DMS53 treated with DMSO at 0.1 percent for 48 hours (cell line): ENCODE measurements around the gene GAPDHS.

ENCODE experiments used
- DNase-seq: peaks from one replicate; lab custom pipeline; 2025; ENCODE audit not compliant: unreplicated experiment; lab: John Stamatoyannopoulos, UW

The GAPDHS gene

GRCh38 chr19:35533201-35533821 lies at the start of gene GAPDHS:
GAPDHS (plus strand) TSS chr19:35533456; CDS start chr19:35533528, 72 bp downstream.
- no peak for DNase-seq

DNA sequence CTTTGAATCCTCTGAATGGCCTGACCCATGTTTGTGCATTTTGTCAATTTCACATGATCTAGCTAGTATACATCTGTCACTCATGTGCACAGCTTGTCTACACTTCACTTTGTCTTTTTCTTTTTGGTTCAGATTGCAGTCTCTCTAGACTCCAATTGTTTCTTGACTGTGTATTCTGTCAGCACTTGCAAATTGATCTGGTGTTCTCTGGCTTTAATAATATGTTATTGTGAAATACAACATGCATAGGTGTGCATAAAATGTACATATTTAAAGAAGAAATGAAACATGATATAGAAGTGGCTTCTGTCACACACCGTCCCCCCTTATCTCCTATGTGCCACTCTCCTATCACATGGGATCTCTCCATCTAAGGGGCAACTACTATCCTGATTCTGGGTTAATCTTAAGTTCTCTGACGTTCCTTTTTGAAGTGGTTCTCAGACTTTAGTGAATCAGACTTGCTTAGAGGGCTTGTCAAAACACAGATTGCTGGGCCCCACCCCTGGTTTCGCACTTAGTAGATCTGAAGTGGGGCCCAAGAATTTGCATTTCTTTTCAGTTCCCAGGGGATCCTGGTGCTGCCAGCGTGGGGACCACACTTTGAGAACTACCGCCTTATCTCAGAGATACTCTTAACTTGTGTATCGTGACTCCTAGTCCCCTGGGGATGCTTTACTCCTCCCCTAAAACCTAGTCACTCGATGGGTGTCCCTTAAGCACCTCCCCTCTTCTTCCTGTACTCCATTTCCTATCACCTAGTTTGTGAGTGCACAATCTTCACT lies 48.8 kb upstream of the GAPDHS start:
- no peak for DNase-seq

GRCh38 chr19:35486268-35486708 lies 47.0 kb upstream of the GAPDHS start:
- no peak for DNase-seq

DNA sequence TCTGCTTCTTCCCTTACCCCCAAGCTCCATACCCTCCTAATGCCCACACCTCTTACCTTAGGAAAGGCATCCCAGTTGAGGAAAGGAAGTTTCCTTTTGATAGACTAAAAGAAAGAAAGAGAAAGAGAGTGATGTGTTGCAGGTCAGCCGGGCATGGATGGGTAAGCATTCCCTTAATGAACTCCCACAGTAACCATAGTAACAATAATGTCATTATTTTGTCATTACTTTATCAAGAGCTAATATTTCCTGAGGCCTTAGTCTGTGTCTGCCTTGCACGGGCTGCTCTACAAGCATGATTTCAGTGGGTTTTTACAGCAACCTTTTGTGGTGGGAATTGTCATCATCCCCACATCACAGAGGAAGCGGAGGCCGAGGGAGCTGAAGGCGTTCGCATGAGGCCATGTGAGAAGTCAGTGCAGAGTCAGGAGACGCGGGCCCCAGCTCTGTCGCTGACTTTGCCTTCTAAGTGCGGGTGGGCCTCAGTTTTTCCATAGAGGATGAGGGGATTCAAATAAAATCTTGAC lies 45.5 kb upstream of the GAPDHS start:
- DNase-seq: no peak

- DNase-seq: no peak
These were observed 44.6 kb upstream of the GAPDHS start for GRCh38 chr19:35488677-35489076.

GRCh38 chr19:35490364-35490763 lies 42.9 kb upstream of the GAPDHS start, which contains the start of gene KRTDAP:
KRTDAP (minus strand) TSS chr19:35490464; CDS start chr19:35490442, 22 bp downstream.
- no peak for DNase-seq

DNA sequence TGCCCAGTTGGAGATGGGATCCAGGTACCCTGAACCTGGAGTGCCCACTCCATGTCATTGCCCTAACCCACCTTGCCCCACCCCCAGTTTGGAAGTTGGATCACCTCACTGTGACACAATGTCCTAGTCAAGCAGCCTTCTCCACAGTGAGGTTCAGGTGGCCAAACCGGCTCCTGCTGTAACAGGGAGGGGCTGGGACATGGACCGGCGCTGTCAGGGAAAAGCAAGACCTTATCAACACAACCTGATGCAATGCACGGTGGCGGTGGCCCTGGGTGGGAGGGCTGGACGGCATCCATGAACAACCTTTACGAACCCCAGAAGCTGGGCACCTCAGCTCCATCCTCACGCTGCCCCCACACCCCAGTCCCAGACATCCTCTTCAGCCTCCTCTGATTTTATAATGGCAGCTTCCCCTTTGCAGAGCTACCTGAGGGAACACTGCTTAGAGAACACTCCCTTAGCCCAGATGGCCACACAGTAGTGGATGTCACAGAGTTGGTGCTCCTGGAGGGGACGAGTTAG lies 41.4 kb upstream of the GAPDHS start:
- no peak for DNase-seq

- no peak for DNase-seq
These were observed 39.3 kb upstream of the GAPDHS start for GRCh38 chr19:35493971-35494370.

- peak; percentile 71 for DNase-seq
These were observed 37.9 kb upstream of the GAPDHS start for GRCh38 chr19:35495107-35496064.

DNA sequence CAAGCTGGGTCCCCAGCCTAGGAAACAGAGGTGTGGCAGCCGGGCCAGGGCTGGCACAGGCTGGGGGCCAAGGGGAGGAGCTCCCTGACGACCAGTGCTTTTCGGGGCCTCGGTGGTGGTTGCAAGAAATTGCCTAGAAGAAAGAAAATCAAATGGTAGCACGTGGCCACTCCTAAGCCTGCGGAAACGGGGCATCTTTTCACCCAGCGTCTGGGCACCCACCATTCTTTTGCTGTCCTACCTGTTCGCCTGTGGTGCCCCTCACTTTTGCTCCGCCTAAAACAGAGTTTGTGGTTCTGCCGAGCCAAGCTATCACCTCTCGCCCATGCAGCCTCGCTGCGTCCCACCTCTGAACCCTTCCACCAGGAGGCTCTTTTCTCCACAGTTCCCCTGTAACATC lies 35.9 kb upstream of the GAPDHS start:
- DNase-seq: no peak

- no peak for DNase-seq
These were observed 35.0 kb upstream of the GAPDHS start for GRCh38 chr19:35498220-35498619.

DNA sequence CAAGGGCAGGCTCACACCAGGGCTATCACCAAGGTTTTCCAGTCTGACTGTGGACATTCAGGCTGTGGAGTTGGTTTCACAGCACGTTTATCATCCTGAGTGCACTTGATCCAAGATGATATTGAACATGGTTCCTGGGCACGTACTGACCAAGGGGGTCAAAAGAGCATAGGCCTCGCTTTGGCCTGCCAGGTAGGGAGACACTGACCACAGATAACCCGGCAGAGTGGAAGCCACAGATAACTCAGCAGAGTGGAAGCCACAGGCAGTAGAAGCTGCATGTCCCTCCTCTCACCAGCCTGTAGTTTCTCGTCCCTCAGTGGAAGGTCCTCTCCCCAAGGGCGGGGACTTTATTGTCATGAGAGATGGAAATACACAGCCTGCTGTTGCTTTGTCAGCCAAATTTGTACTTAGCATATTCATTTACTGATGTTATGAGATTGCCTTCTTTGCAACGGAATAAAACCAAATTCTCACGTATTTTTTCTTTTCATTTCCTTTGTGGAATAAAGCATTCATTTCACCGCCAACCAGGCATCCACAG lies 34.2 kb upstream of the GAPDHS start:
- DNase-seq: no peak

- DNase-seq: no peak
These were observed 32.6 kb upstream of the GAPDHS start for GRCh38 chr19:35500611-35501010.

DNA sequence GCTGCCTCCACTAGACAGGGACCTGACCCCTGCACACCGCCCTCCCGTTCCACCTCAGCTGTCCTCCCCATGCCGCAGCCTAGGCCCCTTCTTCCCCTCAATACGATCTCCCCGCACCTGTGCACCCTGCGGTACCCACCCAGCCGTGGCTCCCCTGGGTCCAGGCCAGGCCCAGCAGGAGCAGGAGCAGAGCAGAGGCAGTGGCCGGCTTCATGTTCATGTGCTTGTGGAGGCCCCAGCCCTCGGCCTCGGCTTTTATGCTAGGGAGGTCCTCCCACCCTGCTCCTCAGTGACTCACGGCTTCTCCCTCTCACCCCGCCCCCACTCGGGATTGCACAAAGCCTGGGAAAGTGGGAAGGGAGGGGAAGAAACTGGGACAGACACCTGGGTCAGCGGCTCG lies 31.6 kb upstream of the GAPDHS start:
- no peak for DNase-seq

- no peak for DNase-seq
These were observed 30.5 kb upstream of the GAPDHS start for GRCh38 chr19:35502751-35503150.

GRCh38 chr19:35506011-35506410 lies 27.2 kb upstream of the GAPDHS start:
- DNase-seq: no peak

- no peak for DNase-seq
These were observed 25.7 kb upstream of the GAPDHS start for GRCh38 chr19:35507561-35507960.

DNA sequence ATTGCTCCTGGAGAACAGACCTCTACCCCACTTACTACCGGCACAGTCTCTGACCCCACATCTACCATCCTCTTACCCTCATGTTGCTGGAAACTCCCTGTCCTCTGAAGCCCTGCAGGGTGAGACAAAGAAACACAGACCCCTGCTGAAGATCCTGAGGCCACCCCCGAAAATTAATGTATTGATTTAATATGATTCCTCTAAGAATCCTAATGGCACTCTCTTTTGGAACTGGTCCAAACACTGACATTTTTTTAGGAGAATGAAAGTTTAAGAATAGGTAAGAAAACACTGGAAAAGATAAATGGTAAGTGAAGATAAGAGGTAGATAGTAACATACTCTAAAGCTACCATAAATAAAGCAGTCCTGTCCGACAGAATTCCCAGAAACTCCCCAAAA lies 25.1 kb upstream of the GAPDHS start:
- no peak for DNase-seq

DNA sequence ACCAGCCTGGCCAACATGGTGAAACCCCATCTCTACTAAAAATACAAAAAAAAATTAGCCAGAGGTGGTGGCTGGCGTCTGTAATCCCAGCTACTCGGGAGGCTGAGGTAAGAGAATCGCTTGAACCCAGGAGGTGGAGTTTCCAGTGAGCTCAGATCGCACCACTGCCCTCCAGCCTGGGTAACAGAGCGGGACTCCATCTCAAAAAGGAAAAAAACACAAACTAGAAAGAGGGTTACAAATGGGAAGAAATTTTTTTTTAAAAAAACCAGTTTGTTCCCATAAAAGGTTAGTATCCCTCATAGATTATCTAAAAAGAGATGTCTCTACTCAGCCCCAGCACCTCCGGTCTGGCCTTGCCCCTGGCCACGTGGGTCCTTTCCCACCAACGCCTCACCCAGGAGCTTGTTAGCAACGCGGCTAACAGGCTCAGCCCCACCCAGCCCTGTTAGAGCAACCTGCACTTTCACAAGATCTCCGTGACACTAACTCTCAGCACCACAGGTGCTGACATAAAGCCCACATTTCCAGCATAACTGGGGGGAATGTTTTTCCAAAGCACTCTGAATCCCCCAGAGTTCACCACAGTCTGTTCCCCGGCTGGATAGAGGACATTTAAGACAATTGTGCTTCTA lies 24.1 kb upstream of the GAPDHS start:
- DNase-seq: no peak
